Right lobe of liver (tissue), 4 donors: ENCODE results near the gene LRTM2.

ENCODE experiments used
- CTCF ChIP-seq, 4 donors: fragments of 200-600 bp in 3 of 4; fragments of 450-650 bp in 1 of 4; IDR thresholded peaks; one replicate each; pipeline versions ENCODE4 v1.5.1 to v1.8.0; 2016 to 2022; ENCODE audit warnings: antibody characterized with exemption in 4 of 4, mild to moderate bottlenecking in 2 of 4
- POLR2A ChIP-seq: fragments of 450-650 bp; IDR thresholded peaks from one replicate; pipeline ENCODE4 v1.6.1; 2017; ENCODE audit warnings: antibody characterized with exemption, mild to moderate bottlenecking
- donor health status: DM: no; HTN: no; CAD: no.
- donor health status: DM: no; HTN: no; CAD: no.
- donor health status: DM: no; HTN: yes; CAD: no.

GRCh38 chr12:1806301-1807086, 13.9 kb upstream of the LRTM2 start:
- no peak for TF ChIP-seq CTCF (IDR thresholded peaks at IDR 0.05)
- TF ChIP-seq POLR2A: no peak
